Prostate gland (tissue), 2 donors: Measurements from ENCODE around the gene APOH.

Experiments used
- POLR2A ChIP-seq: fragments of 450-650 bp; IDR thresholded peaks from one replicate; pipeline ENCODE4 v1.6.1; 2016; ENCODE audit warnings: antibody characterized with exemption, mild to moderate bottlenecking
- POLR2AphosphoS5 ChIP-seq: sonication (generic); formaldehyde crosslinking; IDR thresholded peaks from one replicate; pipeline ENCODE4 v1.6.1; 2017; ENCODE audit warnings: antibody characterized with exemption
- TF ChIP-seq, protein P1 (sequence below), 4 experiments: fragments of 200-600 bp in 2 of 4; fragments of 450-650 bp in 2 of 4; sonication (generic) in 2 of 4; IDR thresholded peaks; 1 replicate in 3 of 4; 2 replicates in 1 of 4; pipeline ENCODE4 v1.5.1; 2016 to 2019; ENCODE audit warnings: antibody characterized with exemption in 4 of 4, mild to moderate bottlenecking in 2 of 4, moderate library complexity in 2 of 4

DNA sequence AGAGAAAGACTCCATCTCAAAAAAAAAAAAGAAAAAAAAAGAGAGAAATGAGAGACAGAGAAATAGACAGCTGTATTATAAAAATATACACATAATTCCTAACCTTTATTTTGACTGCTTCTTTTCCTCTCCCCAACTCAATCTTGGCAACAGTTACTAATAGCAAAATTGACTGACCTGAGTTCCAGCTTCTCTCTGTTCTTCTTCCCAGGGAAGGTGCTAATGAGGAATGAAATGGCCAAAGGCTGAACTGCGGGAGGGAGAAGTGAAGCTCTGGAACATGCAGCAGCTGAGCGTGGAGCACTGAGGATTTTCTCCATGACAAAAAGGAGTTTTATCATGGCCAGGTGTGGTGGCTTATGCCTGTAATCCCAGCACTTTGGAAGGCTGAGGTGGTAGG is 48.0 kb upstream of the APOH start:
- TF ChIP-seq, protein P1, sequence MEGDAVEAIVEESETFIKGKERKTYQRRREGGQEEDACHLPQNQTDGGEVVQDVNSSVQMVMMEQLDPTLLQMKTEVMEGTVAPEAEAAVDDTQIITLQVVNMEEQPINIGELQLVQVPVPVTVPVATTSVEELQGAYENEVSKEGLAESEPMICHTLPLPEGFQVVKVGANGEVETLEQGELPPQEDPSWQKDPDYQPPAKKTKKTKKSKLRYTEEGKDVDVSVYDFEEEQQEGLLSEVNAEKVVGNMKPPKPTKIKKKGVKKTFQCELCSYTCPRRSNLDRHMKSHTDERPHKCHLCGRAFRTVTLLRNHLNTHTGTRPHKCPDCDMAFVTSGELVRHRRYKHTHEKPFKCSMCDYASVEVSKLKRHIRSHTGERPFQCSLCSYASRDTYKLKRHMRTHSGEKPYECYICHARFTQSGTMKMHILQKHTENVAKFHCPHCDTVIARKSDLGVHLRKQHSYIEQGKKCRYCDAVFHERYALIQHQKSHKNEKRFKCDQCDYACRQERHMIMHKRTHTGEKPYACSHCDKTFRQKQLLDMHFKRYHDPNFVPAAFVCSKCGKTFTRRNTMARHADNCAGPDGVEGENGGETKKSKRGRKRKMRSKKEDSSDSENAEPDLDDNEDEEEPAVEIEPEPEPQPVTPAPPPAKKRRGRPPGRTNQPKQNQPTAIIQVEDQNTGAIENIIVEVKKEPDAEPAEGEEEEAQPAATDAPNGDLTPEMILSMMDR (IDR thresholded peaks at IDR 0.05) = no peak
- TF ChIP-seq POLR2A (no peak), POLR2AphosphoS5 (no peak)
